CD8-positive, alpha-beta memory T cell (primary cell): ENCODE data around the gene ANKRD34A. TPM values are rescaled to one million over a fixed set of nuclear protein-coding genes. Genes with fewer than 3 reads are reported as not detected.
"Not testable (repeated sequence)": the region's sequence is repeated elsewhere in the genome, so short reads cannot be mapped to it uniquely, and the experiment has no call there.

Experiments used
- CTCF ChIA-PET: fragments of 350-600 bp; sonication (Branson Sonifier 250); formaldehyde crosslinking; loops from one replicate; lab custom pipeline; 2021; ENCODE audit warnings: antibody characterized with exemption; lab: Charles Lee
- POLR2A ChIA-PET: fragments of 350-600 bp; sonication (Branson Sonifier 250); formaldehyde crosslinking; loops from one replicate; lab custom pipeline; 2021; ENCODE audit warnings: antibody characterized with exemption; lab: Charles Lee
- DNase-seq, 5 donors: peaks; one replicate each; pipeline versions ENCODE4 v3.0.0 to v3.0.0-alpha.2; 2020 to 2022; ENCODE audit warnings: mixed read lengths in 1 of 5
- H3K27ac ChIP-seq: one replicate; pipeline ENCODE4 v1.7.0; 2013; ENCODE audit warnings: low read depth, mild to moderate bottlenecking, low read length, moderate library complexity
- H3K27me3 ChIP-seq: 2 replicates; pipeline ENCODE4 v1.7.0; 2013; ENCODE audit warnings: low read length, mild to moderate bottlenecking; ENCODE audit not compliant: insufficient read depth, poor library complexity, severe bottlenecking
- H3K36me3 ChIP-seq: 2 replicates; pipeline ENCODE4 v1.7.0; 2013; ENCODE audit warnings: mild to moderate bottlenecking, low read length, moderate library complexity; ENCODE audit not compliant: insufficient read depth
- H3K4me1 ChIP-seq: 2 replicates; pipeline ENCODE4 v1.7.0; 2013; ENCODE audit warnings: mild to moderate bottlenecking, low read length, moderate library complexity; ENCODE audit not compliant: insufficient read depth
- H3K4me3 ChIP-seq: 2 replicates; pipeline ENCODE4 v1.7.0; 2013; ENCODE audit warnings: mild to moderate bottlenecking, low read length
- H3K9me3 ChIP-seq: 2 replicates; pipeline ENCODE4 v1.7.0; 2013; ENCODE audit warnings: mild to moderate bottlenecking, low read length
- H3K27ac Mint-ChIP-seq, 8 donors: one replicate each; pipeline ENCODE4 v1.8.0; 2020 to 2021; ENCODE audit warnings: mixed read lengths in 8 of 8, mild to moderate bottlenecking in 6 of 8, inconsistent platforms in 3 of 8, moderate library complexity in 3 of 8
- H3K27me3 Mint-ChIP-seq, 2 donors: one replicate each; pipeline ENCODE4 v1.8.0; 2020 to 2021; ENCODE audit warnings: mixed read lengths in 2 of 2, mild to moderate bottlenecking in 1 of 2, moderate library complexity in 1 of 2
- H3K36me3 Mint-ChIP-seq, 3 donors: one replicate each; pipeline ENCODE4 v1.8.0; 2020 to 2021; ENCODE audit warnings: mixed read lengths in 3 of 3, inconsistent platforms in 1 of 3, mild to moderate bottlenecking in 1 of 3
- H3K4me1 Mint-ChIP-seq, 3 donors: one replicate each; pipeline ENCODE4 v1.8.0; 2020 to 2021; ENCODE audit warnings: mixed read lengths in 3 of 3, inconsistent platforms in 1 of 3, mild to moderate bottlenecking in 1 of 3
- H3K4me3 Mint-ChIP-seq, 7 donors: one replicate each; pipeline ENCODE4 v1.8.0; 2020 to 2021; ENCODE audit warnings: mixed read lengths in 7 of 7, mild to moderate bottlenecking in 6 of 7, moderate library complexity in 4 of 7, inconsistent platforms in 2 of 7
- H3K9me3 Mint-ChIP-seq, 5 donors: one replicate each; pipeline ENCODE4 v1.8.0; 2020 to 2022; ENCODE audit warnings: mixed read lengths in 5 of 5, mild to moderate bottlenecking in 3 of 5, moderate library complexity in 2 of 5, inconsistent platforms in 1 of 5
- polyA plus RNA-seq: library from polyadenylated mRNA; unstranded; fragments of 300-500 nt; fragmentation: Illumina TruSeq; gene quantifications from one replicate; pipeline ENCODE4 v1.2.3, GENCODE V29; 2021
- total RNA-seq, 2 experiments: library from RNA; stranded (reverse); gene quantifications; one replicate each; pipeline ENCODE4 v1.2.3, GENCODE V29; 2021

ANKRD34A gene
- total and polyA plus RNA-seq, 3 experiments from 2014 or later: 0.97 to 8.7 (median 6.9) TPM

DNA sequence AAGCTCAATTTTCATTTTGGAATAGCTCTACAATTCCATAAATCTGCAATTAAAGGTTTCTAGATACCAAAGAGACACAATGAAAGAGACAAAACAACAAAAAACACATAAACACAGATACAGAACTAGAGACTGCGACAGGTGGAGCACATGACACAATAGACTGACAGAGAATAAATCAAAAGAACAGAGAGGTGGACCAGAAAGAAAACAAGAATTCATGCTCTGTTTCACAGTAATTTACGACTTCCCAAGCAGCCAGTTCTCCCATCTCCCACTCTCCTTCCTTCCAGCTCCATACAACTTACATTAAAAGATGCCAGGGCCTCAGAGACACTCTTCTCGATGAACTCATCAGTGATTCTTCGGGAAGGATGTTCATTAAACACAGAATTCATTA lies 22.0 kb downstream of the ANKRD34A start:
- DNase-seq: no peak
- no peaks in the 10 kb centered on the region for H3K4me1 ChIP-seq
- ChIA-PET CTCF (interaction anchor here (1.4 kb wide), 1 partner anchor 35 kb away, joined by 5 read pairs; no protein-coding TSS in a partner anchor), POLR2A (no interaction called here)
- no peak overlapping the region for H3K27ac ChIP-seq
- peaks cover 21% of the 10 kb centered on the region for H3K36me3 ChIP-seq
- Mint-ChIP-seq H3K4me3 (no peak overlapping the region), H3K36me3 (peaks cover 0 to 64% (median 12%) of the 10 kb centered on the region in 3 donors), H3K4me1 (peaks cover 4 to 19% (median 19%) of the 10 kb centered on the region in 3 donors), H3K27me3 (no peaks in the 10 kb centered on the region), H3K9me3 (no peaks in the 10 kb centered on the region), H3K27ac (no peak overlapping the region)
- no peaks in the 10 kb centered on the region for H3K9me3 ChIP-seq
- no peaks in the 10 kb centered on the region for H3K27me3 ChIP-seq
- no peak overlapping the region for H3K4me3 ChIP-seq

DNA sequence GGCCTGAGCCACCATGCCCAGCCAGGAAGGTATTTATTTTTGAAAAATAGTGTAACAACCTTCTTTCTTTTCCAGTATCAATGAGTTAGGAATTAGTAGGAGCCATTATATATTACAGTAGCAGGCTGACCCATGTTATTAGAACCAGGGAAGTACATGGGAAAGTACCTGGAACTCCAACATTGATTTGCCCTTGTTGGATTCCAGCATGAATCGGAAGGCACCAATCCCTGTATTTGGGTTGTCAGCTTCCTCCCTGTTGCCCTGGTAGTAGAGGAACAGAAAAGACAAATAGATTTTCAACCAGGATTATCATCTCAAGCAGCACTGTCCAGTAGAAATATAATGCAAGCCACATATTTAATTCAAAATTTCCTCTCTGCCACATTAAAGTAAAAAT lies 26.9 kb downstream of the ANKRD34A start:
- Histone ChIP-seq H3K36me3 (peaks cover 3% of the 10 kb centered on the region), H3K27me3 (no peaks in the 10 kb centered on the region), H3K27ac (no peak overlapping the region), H3K4me1 (peaks cover 13% of the 10 kb centered on the region), H3K4me3 (no peak overlapping the region), H3K9me3 (no peaks in the 10 kb centered on the region)
- Mint-ChIP-seq H3K4me3 (no peak overlapping the region), H3K27me3 (no peaks in the 10 kb centered on the region), H3K36me3 (peaks cover 0 to 58% (median 16%) of the 10 kb centered on the region in 3 donors), H3K9me3 (no peaks in the 10 kb centered on the region), H3K4me1 (peaks cover 13 to 18% (median 16%) of the 10 kb centered on the region in 3 donors), H3K27ac (peak overlapping the region in 3 of 8 donors; percentile 5 to 47 (median 32))
- ChIA-PET CTCF (interaction anchor here (3.0 kb wide), 1 partner anchor 10 kb away, joined by 8 read pairs; the partner anchor contains the start of gene RBM8A), POLR2A (no interaction called here)
- DNase-seq: no peak

DNA sequence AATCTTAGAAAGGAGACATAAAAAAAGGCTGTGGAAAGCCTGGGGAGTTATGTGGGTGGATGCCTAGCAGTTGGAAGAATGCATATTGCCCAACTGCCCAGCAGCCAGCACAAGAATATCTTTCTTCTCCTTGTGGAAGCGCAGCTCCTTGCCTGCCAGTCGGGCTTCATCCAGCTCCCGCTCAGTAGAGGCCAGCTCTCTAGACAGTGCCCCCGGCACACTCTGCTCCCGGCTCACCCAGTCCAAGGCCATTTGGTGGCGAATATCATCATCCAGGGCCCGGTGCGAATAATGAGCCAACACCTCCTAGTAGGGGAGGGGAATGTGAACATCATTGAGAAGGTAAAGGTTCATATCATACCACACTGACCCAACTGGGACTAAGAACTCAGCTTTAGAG lies 28.1 kb downstream of the ANKRD34A start:
- H3K9me3 ChIP-seq: no peaks in the 10 kb centered on the region
- no peaks in the 10 kb centered on the region for H3K27me3 ChIP-seq
- Mint-ChIP-seq H3K27me3 (no peaks in the 10 kb centered on the region), H3K27ac (peak overlapping the region in 6 of 8 donors; percentile 0 to 68 (median 49)), H3K4me1 (peaks cover 20 to 26% (median 26%) of the 10 kb centered on the region in 3 donors), H3K4me3 (no peak overlapping the region), H3K36me3 (peaks cover 0 to 51% (median 13%) of the 10 kb centered on the region in 3 donors), H3K9me3 (no peaks in the 10 kb centered on the region)
- H3K27ac ChIP-seq: no peak overlapping the region
- POLR2A ChIA-PET: interaction anchor here (0.9 kb wide), 1 partner anchor 9 kb away, joined by 6 read pairs; the partner anchor contains the start of gene RBM8A
- CTCF ChIA-PET: interaction anchor here (3.0 kb wide), 1 partner anchor 9 kb away, joined by 8 read pairs; the partner anchor contains the start of gene RBM8A
- no peaks in the 10 kb centered on the region for H3K36me3 ChIP-seq
- DNase-seq: no peak
- H3K4me1 ChIP-seq: peaks cover 22% of the 10 kb centered on the region
- no peak overlapping the region for H3K4me3 ChIP-seq

DNA sequence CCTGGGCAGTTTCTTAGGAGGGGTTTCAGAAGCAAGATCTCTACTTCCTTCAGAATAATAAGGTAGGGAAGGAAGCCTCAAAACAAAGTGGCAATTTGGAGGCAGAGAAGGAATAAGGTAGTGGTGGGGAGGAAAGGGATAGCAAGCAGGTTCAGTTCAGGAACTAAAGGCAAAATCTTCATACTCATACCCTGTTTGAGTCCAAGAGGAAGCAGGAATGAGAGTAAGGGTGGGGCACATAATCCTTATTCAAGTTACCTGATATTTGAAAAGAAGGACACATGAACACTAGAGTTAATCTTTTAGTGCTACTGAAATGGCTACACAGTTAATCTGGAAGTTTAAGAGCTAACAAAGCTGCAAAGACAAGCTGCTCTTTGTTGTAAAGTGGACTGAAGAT lies 28.7 kb downstream of the ANKRD34A start:
- Histone ChIP-seq H3K4me1 (peaks cover 22% of the 10 kb centered on the region), H3K27me3 (no peaks in the 10 kb centered on the region), H3K27ac (no peak overlapping the region), H3K9me3 (no peaks in the 10 kb centered on the region), H3K4me3 (no peak overlapping the region), H3K36me3 (no peaks in the 10 kb centered on the region)
- H3K4me1 Mint-ChIP-seq: peaks cover 22 to 32% (median 31%) of the 10 kb centered on the region in 3 donors
- CTCF ChIA-PET: interaction anchor here (3.0 kb wide), 1 partner anchor 8 kb away, joined by 8 read pairs; the partner anchor contains the start of gene RBM8A
- H3K27ac Mint-ChIP-seq: peak overlapping the region in 7 of 8 donors; percentile 7 to 80 (median 68)
- POLR2A ChIA-PET: interaction anchor here (0.9 kb wide), 1 partner anchor 8 kb away, joined by 6 read pairs; the partner anchor contains the start of gene RBM8A
- no peak overlapping the region for H3K4me3 Mint-ChIP-seq
- H3K9me3 Mint-ChIP-seq: no peaks in the 10 kb centered on the region
- H3K36me3 Mint-ChIP-seq: peaks cover 0 to 50% (median 12%) of the 10 kb centered on the region in 3 donors
- H3K27me3 Mint-ChIP-seq: no peaks in the 10 kb centered on the region
- no peak for DNase-seq

DNA sequence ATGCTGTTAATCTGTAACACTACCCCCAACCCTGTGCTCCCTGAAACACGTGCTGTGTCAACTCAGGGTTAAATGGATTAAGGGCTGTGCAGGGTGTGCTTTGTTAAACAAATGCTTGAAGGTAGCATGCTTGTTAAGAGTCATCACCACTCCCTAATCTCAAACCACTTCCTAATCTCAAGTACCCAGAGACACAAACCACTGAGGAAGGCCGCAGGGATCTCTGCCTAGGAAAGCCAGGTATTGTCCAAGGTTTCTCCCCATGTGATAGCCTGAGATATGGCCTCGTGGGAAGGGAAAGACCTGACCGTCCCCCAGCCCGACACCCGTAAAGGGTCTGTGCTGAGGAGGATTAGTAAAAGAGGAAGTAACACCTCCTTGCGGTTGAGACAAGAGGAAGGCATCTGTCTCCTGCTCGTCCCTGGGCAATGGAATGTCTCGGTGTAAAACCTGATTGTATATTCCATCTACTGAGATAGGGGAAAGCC lies 31.8 kb downstream of the ANKRD34A start:
- H3K27me3 Mint-ChIP-seq, H3K27ac ChIP-seq, H3K9me3 ChIP-seq, H3K4me3 ChIP-seq, H3K27me3 ChIP-seq, H3K36me3 ChIP-seq, H3K9me3 Mint-ChIP-seq, POLR2A ChIA-PET: not testable (repeated sequence)
- Mint-ChIP-seq H3K27ac (peak overlapping the region; percentile 89 to 98 (median 95)), H3K36me3 (peaks cover 0 to 38% (median 12%) of the 10 kb centered on the region in 3 donors), H3K4me3 (peak overlapping the region; percentile 69 to 84 (median 75)), H3K4me1 (peaks cover 25 to 40% (median 37%) of the 10 kb centered on the region in 3 donors)
- peak in 4 of 5 donors; percentile 27 to 60 (median 52) for DNase-seq
- CTCF ChIA-PET: interaction anchor here (1.0 to 2.8 kb wide), 5 partner anchors 22 to 46 kb away, joined by 3 to 11 read pairs (median 4); partner anchors contain the start of genes ANKRD34A, LIX1L and POLR3GL
- H3K4me1 ChIP-seq: peaks cover 31% of the 10 kb centered on the region

DNA sequence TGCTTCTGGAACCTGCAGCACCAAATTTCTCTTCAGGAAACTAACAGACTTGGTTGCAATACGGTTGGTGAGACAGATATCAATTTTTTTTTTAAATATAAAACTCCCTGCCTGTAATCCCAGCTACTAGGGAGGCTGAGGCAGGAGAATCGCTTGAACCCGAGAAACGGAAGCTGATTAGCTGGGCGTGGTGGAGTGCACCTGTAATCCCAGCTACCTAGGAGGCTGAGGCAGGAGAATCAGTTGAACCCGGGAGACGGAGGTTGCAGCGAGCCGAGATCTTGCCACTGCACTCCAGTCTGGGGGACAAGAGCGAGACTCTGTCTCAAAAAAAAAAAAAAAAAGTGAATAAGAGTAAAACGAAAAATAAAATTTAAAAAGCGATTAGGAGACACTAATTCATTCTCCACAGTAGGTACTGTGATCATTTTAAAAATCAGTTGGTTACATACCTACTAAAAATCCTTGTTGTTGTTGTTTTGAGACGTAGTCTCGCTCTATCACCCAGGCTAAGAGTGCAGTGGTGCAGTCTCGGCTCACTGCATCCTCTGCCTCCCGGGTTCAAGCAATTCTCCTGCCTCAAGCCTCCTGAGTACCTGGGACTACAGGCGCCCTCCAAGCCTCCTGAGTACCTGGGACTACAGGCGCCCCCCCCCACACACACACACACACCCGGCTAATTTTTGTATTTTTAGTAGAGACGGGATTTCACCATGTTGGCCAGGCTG lies 36.3 kb downstream of the ANKRD34A start:
- Mint-ChIP-seq H3K4me1 (peaks cover 18 to 30% (median 28%) of the 10 kb centered on the region in 3 donors), H3K36me3 (peaks cover 0 to 17% (median 3%) of the 10 kb centered on the region in 3 donors), H3K4me3 (peak overlapping the region in 5 of 7 donors; percentile 47 to 84 (median 74)), H3K27ac (peak overlapping the region in 7 of 8 donors; percentile 74 to 92 (median 83)), H3K27me3 (no peaks in the 10 kb centered on the region), H3K9me3 (no peaks in the 10 kb centered on the region)
- Histone ChIP-seq H3K4me3 (peak overlapping the region; percentile 89), H3K36me3 (peaks cover 9% of the 10 kb centered on the region), H3K27ac (peak overlapping the region; percentile 93), H3K27me3 (no peaks in the 10 kb centered on the region), H3K9me3 (no peaks in the 10 kb centered on the region), H3K4me1 (peaks cover 37% of the 10 kb centered on the region)
- POLR2A ChIA-PET: interaction anchor here (0.6 to 3.9 kb wide), 21 partner anchors 8 to 109 kb away, joined by 3 to 87 read pairs (median 6); partner anchors contain the start of genes ANKRD34A, ANKRD35, LIX1L and NUDT17
- DNase-seq: peak in 1 of 5 donors; percentile 4
- CTCF ChIA-PET: interaction anchor here (0.5 to 2.3 kb wide), 22 partner anchors 9 to 82 kb away, joined by 3 to 24 read pairs (median 6); partner anchors contain the start of genes ANKRD34A, ITGA10, LIX1L and NUDT17

DNA sequence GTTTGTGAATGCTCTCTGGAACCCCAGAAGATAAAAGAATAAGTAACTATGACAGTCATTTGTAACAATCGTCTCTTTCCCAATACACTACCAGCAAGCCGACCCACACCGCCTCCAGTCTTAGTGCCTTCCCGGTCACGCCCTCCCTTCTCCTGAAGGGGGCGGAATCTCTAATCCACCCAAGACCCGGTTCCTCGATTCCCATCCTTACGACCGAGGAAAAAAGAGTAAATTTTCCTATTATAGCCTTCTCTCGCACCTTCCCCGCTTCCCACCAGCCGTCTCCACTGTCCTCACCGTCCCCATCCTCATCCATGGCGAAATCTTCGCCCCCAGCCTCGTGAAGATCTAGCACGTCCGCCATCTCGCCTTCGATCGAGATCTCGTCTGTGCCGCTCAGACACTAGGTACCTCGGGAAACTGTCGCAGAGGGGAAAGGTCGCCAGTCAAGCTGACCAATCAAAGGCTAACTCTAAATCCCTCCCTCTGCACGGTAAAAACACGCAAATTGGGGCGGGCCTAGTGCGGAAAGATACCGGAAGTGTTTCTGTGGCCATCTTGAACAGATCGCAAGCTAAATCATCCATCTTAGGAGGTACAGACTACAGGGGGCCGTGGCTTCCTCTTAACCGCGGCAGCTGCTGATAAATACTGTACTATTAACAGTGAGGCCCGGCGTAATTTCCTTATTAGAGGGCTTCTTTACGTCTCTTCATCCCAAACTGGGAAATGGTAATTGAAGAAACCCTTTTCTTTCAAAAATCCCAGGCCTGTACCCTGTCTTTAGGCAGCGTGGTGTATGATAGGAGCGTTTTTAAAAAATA lies 37.1 kb downstream of the ANKRD34A start, which contains the start of gene RBM8A:
Gene RBM8A (minus strand): TSS at position 422 of the 824 bp plus-strand sequence. CDS start 58 bp downstream, at position 364.
- peaks cover 29% of the 10 kb centered on the region for H3K4me1 ChIP-seq
- POLR2A ChIA-PET: interaction anchor here (0.6 to 3.9 kb wide), 23 partner anchors 9 to 110 kb away, joined by 3 to 87 read pairs (median 6); partner anchors contain the start of genes ANKRD34A, ANKRD35, LIX1L and NUDT17
- H3K27me3 ChIP-seq: no peaks in the 10 kb centered on the region
- Mint-ChIP-seq H3K4me1 (peaks cover 10 to 22% (median 20%) of the 10 kb centered on the region in 3 donors), H3K4me3 (peak within 1 kb of the TSS in 3 of 7 donors; percentile 47 to 84 (median 57)), H3K27me3 (no peaks in the 10 kb centered on the region), H3K36me3 (peaks cover 0 to 19% (median 3%) of the 10 kb centered on the region in 3 donors), H3K9me3 (no peaks in the 10 kb centered on the region), H3K27ac (peak within 1 kb of the TSS in 4 of 8 donors; percentile 74 to 92 (median 82))
- no peaks in the 10 kb centered on the region for H3K9me3 ChIP-seq
- CTCF ChIA-PET: interaction anchor here (0.7 to 2.3 kb wide), 21 partner anchors 9 to 81 kb away, joined by 3 to 24 read pairs (median 7); partner anchors contain the start of genes ANKRD34A, ITGA10, LIX1L and NUDT17
- H3K27ac ChIP-seq: peak within 1 kb of the TSS; percentile 93
- DNase-seq: peak; percentile 85 to 97 (median 96)
- H3K4me3 ChIP-seq: peak within 1 kb of the TSS; percentile 89
- peaks cover 9% of the 10 kb centered on the region for H3K36me3 ChIP-seq
